ENCODE measurements around the gene GTF2E1.

GTF2E1 gene

GRCh38 chr3:120796976-120797375, 54.4 kb downstream of the GTF2E1 start:
- H3K27ac ChIP-seq (ENCODE audit: low read depth, low read length), result no peak overlapping the region
- no peaks in the 10 kb centered on the region for H3K36me3 ChIP-seq (ENCODE audit: insufficient read depth, low read length)
- H3K4me1 ChIP-seq (ENCODE audit: control insufficient read depth, insufficient read depth, low read length, unreplicated experiment), result peaks cover 14% of the 10 kb centered on the region
- H3K27me3 ChIP-seq (ENCODE audit: insufficient read depth, low read length), result no peaks in the 10 kb centered on the region
- H3K4me3 ChIP-seq (ENCODE audit: low read depth, low read length), result no peak overlapping the region
- H2AFZ ChIP-seq (ENCODE audit: low read length, unreplicated experiment), result no peak overlapping the region
- no peaks in the 10 kb centered on the region for H3K79me2 ChIP-seq (ENCODE audit: control insufficient read depth, insufficient read depth, low read length, unreplicated experiment)

- H3K4me1 ChIP-seq (ENCODE audit: control insufficient read depth, insufficient read depth, low read length, unreplicated experiment), result peaks cover 8% of the 10 kb centered on the region
- H3K27me3 ChIP-seq (ENCODE audit: insufficient read depth, low read length), result no peaks in the 10 kb centered on the region
- H3K27ac ChIP-seq (ENCODE audit: low read depth, low read length), result no peak overlapping the region
- H3K79me2 ChIP-seq (ENCODE audit: control insufficient read depth, insufficient read depth, low read length, unreplicated experiment), result no peaks in the 10 kb centered on the region
- no peaks in the 10 kb centered on the region for H3K36me3 ChIP-seq (ENCODE audit: insufficient read depth, low read length)
- no peak overlapping the region for H3K4me3 ChIP-seq (ENCODE audit: low read depth, low read length)
- no peak overlapping the region for H2AFZ ChIP-seq (ENCODE audit: low read length, unreplicated experiment)
Measured at GRCh38 chr3:120797857-120798256, 55.3 kb downstream of the GTF2E1 start.

- no peaks in the 10 kb centered on the region for H3K27me3 ChIP-seq (ENCODE audit: insufficient read depth, low read length)
- no peak overlapping the region for H3K4me3 ChIP-seq (ENCODE audit: low read depth, low read length)
- no peak overlapping the region for H3K27ac ChIP-seq (ENCODE audit: low read depth, low read length)
- no peaks in the 10 kb centered on the region for H3K36me3 ChIP-seq (ENCODE audit: insufficient read depth, low read length)
- peaks cover 8% of the 10 kb centered on the region for H3K4me1 ChIP-seq (ENCODE audit: control insufficient read depth, insufficient read depth, low read length, unreplicated experiment)
- no peak overlapping the region for H2AFZ ChIP-seq (ENCODE audit: low read length, unreplicated experiment)
- H3K79me2 ChIP-seq (ENCODE audit: control insufficient read depth, insufficient read depth, low read length, unreplicated experiment), result no peaks in the 10 kb centered on the region
Measured at GRCh38 chr3:120798346-120798745, 55.8 kb downstream of the GTF2E1 start.

- H3K27ac ChIP-seq (ENCODE audit: low read depth, low read length), result no peak overlapping the region
- H3K4me1 ChIP-seq (ENCODE audit: control insufficient read depth, insufficient read depth, low read length, unreplicated experiment), result peaks cover 8% of the 10 kb centered on the region
- H3K79me2 ChIP-seq (ENCODE audit: control insufficient read depth, insufficient read depth, low read length, unreplicated experiment), result no peaks in the 10 kb centered on the region
- no peaks in the 10 kb centered on the region for H3K36me3 ChIP-seq (ENCODE audit: insufficient read depth, low read length)
- H3K27me3 ChIP-seq (ENCODE audit: insufficient read depth, low read length), result peaks cover 4% of the 10 kb centered on the region; the same call in 1 of the 2 replicates
- H3K4me3 ChIP-seq (ENCODE audit: low read depth, low read length), result no peak overlapping the region
- no peak overlapping the region for H2AFZ ChIP-seq (ENCODE audit: low read length, unreplicated experiment)
Measured at GRCh38 chr3:120800625-120801024, 58.1 kb downstream of the GTF2E1 start.

GRCh38 chr3:120801484-120801883, 58.9 kb downstream of the GTF2E1 start:
- no peaks in the 10 kb centered on the region for H3K79me2 ChIP-seq (ENCODE audit: control insufficient read depth, insufficient read depth, low read length, unreplicated experiment)
- no peak overlapping the region for H3K27ac ChIP-seq (ENCODE audit: low read depth, low read length)
- no peak overlapping the region for H2AFZ ChIP-seq (ENCODE audit: low read length, unreplicated experiment)
- H3K36me3 ChIP-seq (ENCODE audit: insufficient read depth, low read length), result no peaks in the 10 kb centered on the region
- H3K27me3 ChIP-seq (ENCODE audit: insufficient read depth, low read length), result peaks cover 4% of the 10 kb centered on the region; the same call in 1 of the 2 replicates
- H3K4me3 ChIP-seq (ENCODE audit: low read depth, low read length), result no peak overlapping the region
- peaks cover 8% of the 10 kb centered on the region for H3K4me1 ChIP-seq (ENCODE audit: control insufficient read depth, insufficient read depth, low read length, unreplicated experiment)

- H3K27ac ChIP-seq (ENCODE audit: low read depth, low read length), result no peak overlapping the region
- H3K4me1 ChIP-seq (ENCODE audit: control insufficient read depth, insufficient read depth, low read length, unreplicated experiment), result peaks cover 8% of the 10 kb centered on the region
- no peak overlapping the region for H2AFZ ChIP-seq (ENCODE audit: low read length, unreplicated experiment)
- H3K27me3 ChIP-seq (ENCODE audit: insufficient read depth, low read length), result peaks cover 4% of the 10 kb centered on the region; the same call in 1 of the 2 replicates
- no peaks in the 10 kb centered on the region for H3K79me2 ChIP-seq (ENCODE audit: control insufficient read depth, insufficient read depth, low read length, unreplicated experiment)
- H3K4me3 ChIP-seq (ENCODE audit: low read depth, low read length), result no peak overlapping the region
- no peaks in the 10 kb centered on the region for H3K36me3 ChIP-seq (ENCODE audit: insufficient read depth, low read length)
Measured at GRCh38 chr3:120802916-120803315, 60.4 kb downstream of the GTF2E1 start.

- Histone ChIP-seq H2AFZ (ENCODE audit: low read length, unreplicated experiment) (no peak overlapping the region), H3K36me3 (ENCODE audit: insufficient read depth, low read length) (no peaks in the 10 kb centered on the region), H3K4me1 (ENCODE audit: control insufficient read depth, insufficient read depth, low read length, unreplicated experiment) (no peaks in the 10 kb centered on the region), H3K27ac (ENCODE audit: low read depth, low read length) (no peak overlapping the region), H3K4me3 (ENCODE audit: low read depth, low read length) (no peak overlapping the region), H3K79me2 (ENCODE audit: control insufficient read depth, insufficient read depth, low read length, unreplicated experiment) (no peaks in the 10 kb centered on the region), H3K27me3 (ENCODE audit: insufficient read depth, low read length) (peaks cover 81% of the 10 kb centered on the region)
Measured at GRCh38 chr3:120816728-120817127, 74.2 kb downstream of the GTF2E1 start.

GRCh38 chr3:120820748-120821147, 78.2 kb downstream of the GTF2E1 start:
- Histone ChIP-seq H3K27me3 (ENCODE audit: insufficient read depth, low read length) (peaks cover 64% of the 10 kb centered on the region), H3K4me1 (ENCODE audit: control insufficient read depth, insufficient read depth, low read length, unreplicated experiment) (no peaks in the 10 kb centered on the region), H3K27ac (ENCODE audit: low read depth, low read length) (no peak overlapping the region), H3K79me2 (ENCODE audit: control insufficient read depth, insufficient read depth, low read length, unreplicated experiment) (no peaks in the 10 kb centered on the region), H3K4me3 (ENCODE audit: low read depth, low read length) (no peak overlapping the region), H3K36me3 (ENCODE audit: insufficient read depth, low read length) (no peaks in the 10 kb centered on the region), H2AFZ (ENCODE audit: low read length, unreplicated experiment) (no peak overlapping the region)

GRCh38 chr3:120821426-120821825, 78.9 kb downstream of the GTF2E1 start:
- Histone ChIP-seq H3K27ac (ENCODE audit: low read depth, low read length) (no peak overlapping the region), H3K4me3 (ENCODE audit: low read depth, low read length) (no peak overlapping the region), H3K79me2 (ENCODE audit: control insufficient read depth, insufficient read depth, low read length, unreplicated experiment) (no peaks in the 10 kb centered on the region), H3K36me3 (ENCODE audit: insufficient read depth, low read length) (no peaks in the 10 kb centered on the region), H2AFZ (ENCODE audit: low read length, unreplicated experiment) (no peak overlapping the region), H3K4me1 (ENCODE audit: control insufficient read depth, insufficient read depth, low read length, unreplicated experiment) (no peaks in the 10 kb centered on the region), H3K27me3 (ENCODE audit: insufficient read depth, low read length) (peaks cover 63% of the 10 kb centered on the region)

GRCh38 chr3:120823156-120823555, 80.6 kb downstream of the GTF2E1 start:
- no peak overlapping the region for H3K27ac ChIP-seq (ENCODE audit: low read depth, low read length)
- H3K4me1 ChIP-seq (ENCODE audit: control insufficient read depth, insufficient read depth, low read length, unreplicated experiment), result no peaks in the 10 kb centered on the region
- no peak overlapping the region for H2AFZ ChIP-seq (ENCODE audit: low read length, unreplicated experiment)
- peaks cover 52% of the 10 kb centered on the region for H3K27me3 ChIP-seq (ENCODE audit: insufficient read depth, low read length)
- no peaks in the 10 kb centered on the region for H3K79me2 ChIP-seq (ENCODE audit: control insufficient read depth, insufficient read depth, low read length, unreplicated experiment)
- no peak overlapping the region for H3K4me3 ChIP-seq (ENCODE audit: low read depth, low read length)
- no peaks in the 10 kb centered on the region for H3K36me3 ChIP-seq (ENCODE audit: insufficient read depth, low read length)

GRCh38 chr3:120824613-120825012, 82.1 kb downstream of the GTF2E1 start:
- Histone ChIP-seq H2AFZ (ENCODE audit: low read length, unreplicated experiment) (no peak overlapping the region), H3K4me3 (ENCODE audit: low read depth, low read length) (no peak overlapping the region), H3K27ac (ENCODE audit: low read depth, low read length) (no peak overlapping the region), H3K4me1 (ENCODE audit: control insufficient read depth, insufficient read depth, low read length, unreplicated experiment) (no peaks in the 10 kb centered on the region), H3K79me2 (ENCODE audit: control insufficient read depth, insufficient read depth, low read length, unreplicated experiment) (no peaks in the 10 kb centered on the region), H3K36me3 (ENCODE audit: insufficient read depth, low read length) (no peaks in the 10 kb centered on the region), H3K27me3 (ENCODE audit: insufficient read depth, low read length) (peaks cover 53% of the 10 kb centered on the region)

Measured in ACC112 (cell line).